Esophagus mucosa (tissue), 1 donor: ENCODE data around the gene KDM7A. TPM values are rescaled to one million over a fixed set of nuclear protein-coding genes. Genes with fewer than 3 reads are reported as not detected.
A peak's percentile ranks its signal among the peaks of the same experiment; 100 is the strongest.
"Not testable (repeated sequence)": the region's sequence is repeated elsewhere in the genome, so short reads cannot be mapped to it uniquely, and the experiment has no call there.

ENCODE experiments used
- ATAC-seq: fragments of 200-7000 bp; cut with Tn5 transposase; one replicate; pipeline ENCODE4 v1.9.1; 2020
- total RNA-seq: library from RNA; stranded (reverse); gene quantifications from one replicate; pipeline ENCODE4 v1.2.4, GENCODE V29; 2023
- donor health status: DM: yes; HTN: yes; CAD: no.

KDM7A gene, protein sequence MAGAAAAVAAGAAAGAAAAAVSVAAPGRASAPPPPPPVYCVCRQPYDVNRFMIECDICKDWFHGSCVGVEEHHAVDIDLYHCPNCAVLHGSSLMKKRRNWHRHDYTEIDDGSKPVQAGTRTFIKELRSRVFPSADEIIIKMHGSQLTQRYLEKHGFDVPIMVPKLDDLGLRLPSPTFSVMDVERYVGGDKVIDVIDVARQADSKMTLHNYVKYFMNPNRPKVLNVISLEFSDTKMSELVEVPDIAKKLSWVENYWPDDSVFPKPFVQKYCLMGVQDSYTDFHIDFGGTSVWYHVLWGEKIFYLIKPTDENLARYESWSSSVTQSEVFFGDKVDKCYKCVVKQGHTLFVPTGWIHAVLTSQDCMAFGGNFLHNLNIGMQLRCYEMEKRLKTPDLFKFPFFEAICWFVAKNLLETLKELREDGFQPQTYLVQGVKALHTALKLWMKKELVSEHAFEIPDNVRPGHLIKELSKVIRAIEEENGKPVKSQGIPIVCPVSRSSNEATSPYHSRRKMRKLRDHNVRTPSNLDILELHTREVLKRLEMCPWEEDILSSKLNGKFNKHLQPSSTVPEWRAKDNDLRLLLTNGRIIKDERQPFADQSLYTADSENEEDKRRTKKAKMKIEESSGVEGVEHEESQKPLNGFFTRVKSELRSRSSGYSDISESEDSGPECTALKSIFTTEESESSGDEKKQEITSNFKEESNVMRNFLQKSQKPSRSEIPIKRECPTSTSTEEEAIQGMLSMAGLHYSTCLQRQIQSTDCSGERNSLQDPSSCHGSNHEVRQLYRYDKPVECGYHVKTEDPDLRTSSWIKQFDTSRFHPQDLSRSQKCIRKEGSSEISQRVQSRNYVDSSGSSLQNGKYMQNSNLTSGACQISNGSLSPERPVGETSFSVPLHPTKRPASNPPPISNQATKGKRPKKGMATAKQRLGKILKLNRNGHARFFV
- 22.3 TPM for total RNA-seq

GRCh38 chr7:140176811-140177702 lies at the start of gene KDM7A:
Gene KDM7A, minus strand, starts transcription at chr7:140176983. Its CDS starts 46 bp downstream, at chr7:140176937.
- ATAC-seq = peak; percentile 84

GRCh38 chr7:140225562-140226249 lies 48.9 kb upstream of the KDM7A start:
- no peak for ATAC-seq

DNA sequence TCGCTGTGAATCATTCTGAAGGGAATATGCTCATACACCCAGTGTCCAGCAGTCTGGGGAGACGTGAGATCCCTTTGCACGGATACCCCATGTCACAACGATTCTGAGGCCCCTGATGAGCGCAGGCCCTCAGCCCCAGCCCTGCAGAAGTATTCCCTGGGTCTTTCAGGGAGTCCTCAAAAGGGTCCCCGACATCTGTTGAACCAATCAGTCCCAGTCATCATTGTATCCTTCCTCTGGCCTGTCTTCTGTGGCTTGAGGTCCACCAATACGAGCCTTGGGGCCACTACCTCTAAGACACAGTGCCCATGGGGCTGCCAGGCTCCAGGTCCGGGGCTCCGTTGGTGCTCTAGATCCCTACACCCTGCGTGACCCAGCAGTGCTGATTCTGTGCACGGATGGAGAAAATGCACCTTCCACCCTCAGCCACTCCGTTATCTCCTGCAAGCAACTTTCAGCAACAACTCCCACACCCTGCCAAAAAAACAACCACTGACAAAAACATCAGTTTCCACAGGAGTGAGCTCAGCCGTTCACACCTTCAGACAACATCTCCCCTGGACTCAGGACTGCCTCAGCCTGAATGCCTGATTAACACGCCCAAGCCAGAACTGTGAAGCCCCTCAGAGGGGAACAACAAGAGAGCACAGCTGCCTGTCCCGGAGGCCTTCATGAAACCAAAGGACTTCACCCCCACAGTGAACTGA lies 46.9 kb upstream of the KDM7A start:
- ATAC-seq = no peak

DNA sequence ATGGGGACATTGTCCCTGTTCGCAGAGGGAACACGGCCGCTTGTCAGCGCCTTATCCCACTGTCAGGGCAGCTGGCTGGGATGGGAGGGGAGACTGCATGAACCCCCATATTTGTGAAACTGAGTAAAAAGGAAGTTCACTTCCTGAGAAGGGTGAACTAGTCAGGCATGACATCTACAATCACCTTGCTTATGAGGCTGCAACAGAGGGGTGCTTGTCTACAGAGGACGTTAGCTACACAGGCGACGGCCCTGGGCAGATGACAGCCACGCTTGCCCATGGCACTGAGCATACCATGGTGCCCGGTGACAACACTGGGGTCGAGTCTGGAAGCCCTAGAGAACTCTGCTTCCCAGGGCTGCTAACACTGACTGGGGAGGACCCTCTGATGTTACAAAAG lies 46.0 kb upstream of the KDM7A start:
- ATAC-seq = no peak

DNA sequence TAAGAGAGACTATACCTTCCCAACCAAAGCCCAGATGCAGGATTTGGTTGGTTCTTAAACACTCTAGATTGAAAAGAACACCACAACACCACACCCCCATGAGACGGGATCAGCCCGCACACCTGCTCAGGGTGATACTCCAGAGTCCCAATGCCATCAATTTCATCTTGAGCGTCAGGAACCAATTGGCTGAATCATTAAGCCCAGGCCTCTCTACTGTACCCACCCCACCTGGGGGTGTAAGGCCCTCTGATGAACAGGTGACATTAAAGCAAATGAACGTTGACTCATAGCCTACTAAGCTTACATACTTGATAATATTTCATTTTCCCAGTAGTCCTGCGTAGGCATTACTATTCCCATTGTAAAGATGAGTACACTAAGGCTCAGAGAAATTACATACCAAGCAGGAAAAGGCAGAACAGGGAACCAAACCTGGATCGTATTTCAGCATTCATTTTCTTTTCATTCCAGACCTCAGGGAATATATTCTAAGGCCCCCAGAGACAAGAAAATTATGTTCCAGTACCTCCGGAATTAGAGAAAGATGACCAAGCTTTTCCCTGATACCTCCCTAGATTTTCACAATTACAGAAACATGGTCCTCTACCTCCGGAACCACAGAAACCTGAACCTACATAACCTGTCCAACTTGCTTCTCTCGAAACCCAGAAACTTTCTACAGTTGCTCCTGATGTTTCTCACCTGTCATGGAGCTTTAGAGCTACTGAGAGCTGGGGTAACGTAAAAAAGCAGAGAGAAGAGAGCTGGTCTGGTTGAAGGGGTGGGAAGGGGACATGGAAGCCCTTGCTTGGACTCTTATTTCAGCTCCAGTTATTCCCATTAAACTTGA lies 43.1 kb upstream of the KDM7A start:
- peak; percentile 89 for ATAC-seq

DNA sequence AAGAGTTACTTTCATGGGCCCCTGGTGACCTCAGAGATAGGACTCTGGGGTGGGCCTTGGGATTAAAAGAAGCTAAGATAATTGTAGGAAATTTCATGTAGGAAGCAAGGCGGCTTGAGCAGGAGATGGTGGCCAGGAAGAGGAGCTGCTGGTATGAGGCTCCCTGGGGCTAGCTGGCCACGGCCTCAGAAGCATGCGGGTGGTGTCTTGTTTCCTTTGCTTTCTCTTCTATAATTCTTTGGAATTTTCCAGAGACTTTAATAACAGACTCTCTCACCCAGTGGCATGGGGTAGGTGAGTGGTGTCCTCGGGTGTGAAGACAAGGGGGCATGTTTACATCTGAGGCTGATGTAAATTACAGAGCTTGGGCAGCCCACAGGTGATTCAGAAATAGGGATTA lies 41.9 kb upstream of the KDM7A start:
- ATAC-seq = no peak

DNA sequence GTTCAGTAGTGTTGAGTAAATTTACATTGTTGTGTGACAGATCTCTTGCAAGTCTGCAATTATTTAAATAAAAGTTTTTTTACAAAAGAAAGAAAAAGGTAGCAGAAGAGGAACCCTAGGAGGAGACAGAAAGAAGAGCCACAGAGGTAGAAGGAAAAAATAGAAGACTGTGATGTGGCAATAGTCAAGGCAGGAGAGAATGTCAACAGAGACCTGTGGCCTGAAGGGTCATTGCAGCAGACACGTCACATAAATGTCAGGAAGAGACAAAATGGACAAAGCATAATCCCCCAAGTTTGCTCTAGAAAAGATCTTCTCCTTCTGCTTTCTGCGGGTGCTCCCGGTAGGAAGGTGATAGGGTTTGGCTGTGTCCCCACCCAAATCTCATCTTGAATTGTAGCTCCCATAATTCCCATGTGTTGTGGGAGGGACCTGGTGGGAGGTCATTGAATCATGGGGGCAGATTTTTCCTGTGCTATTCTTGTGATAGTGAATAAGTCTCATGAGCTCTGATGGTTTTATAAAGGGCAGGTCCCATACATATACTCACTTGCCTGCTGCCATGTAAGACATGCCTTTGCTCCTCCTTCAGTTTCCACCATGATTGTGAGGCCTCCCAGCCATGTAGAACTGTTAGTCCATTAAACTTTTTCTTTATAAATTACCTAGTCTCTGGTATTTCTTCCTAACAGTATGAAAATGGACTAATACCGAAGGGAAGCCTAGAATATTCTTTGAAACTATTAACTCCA lies 41.1 kb upstream of the KDM7A start:
- ATAC-seq = no peak

DNA sequence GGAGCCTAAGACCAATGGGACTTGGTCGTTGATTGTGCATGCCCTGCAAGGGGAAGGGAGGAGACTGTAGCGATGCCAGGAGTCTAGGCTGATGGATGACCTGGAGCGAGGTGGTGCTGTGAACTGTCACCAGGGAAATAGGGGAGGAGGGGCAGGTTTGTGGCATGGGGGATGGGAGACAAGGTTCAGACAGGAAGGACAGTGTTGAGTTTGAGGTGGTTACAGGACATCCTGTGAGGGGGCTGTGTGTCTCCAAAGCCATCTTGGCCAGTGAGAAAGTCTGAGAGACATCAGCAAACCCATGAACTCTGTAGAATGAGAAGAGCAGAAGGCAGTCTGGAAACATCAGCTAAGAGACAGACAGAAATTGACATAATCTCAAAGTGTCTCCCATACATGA lies 38.5 kb upstream of the KDM7A start:
- no peak for ATAC-seq

GRCh38 chr7:140214075-140214684 lies 37.4 kb upstream of the KDM7A start:
- ATAC-seq = peak; percentile 82

GRCh38 chr7:140213684-140214074 lies 36.9 kb upstream of the KDM7A start:
- no peak for ATAC-seq

DNA sequence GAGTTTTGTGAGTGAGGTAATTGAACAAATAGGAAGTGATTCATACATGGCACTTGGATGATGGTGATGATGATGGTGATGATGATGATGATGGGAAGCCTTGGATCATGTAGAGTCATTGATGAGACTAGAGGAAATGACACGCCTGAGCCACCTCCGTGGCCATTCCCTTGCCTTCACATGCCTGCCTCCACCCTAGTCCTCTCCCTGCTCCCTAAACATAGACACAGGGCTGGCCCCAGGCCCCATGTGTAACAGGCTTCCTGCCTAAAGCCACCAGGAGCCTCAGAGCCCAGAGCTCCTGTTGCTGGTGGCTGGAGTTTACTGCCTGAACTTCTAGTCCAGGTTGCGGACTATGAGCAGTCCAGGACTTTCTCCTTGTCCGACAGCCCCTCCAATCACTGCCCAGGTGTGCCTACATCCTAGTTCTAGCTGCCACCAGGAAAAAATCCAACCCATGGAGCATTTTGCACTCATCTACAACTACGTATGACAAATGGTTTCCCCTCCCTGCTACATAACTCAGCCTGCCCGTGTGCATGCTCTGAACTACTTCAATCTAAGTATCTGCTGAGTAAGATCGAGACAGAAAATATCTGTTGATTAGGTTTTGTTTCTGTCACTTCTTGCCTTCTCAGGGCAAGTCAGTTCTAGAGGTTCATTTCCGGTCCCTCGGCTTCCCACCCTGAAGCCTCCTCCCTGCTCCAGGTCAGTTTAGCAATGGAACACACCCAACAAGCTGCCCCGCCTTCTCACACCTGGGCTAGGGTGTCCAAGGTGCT lies 35.5 kb upstream of the KDM7A start:
- peak; percentile 81 for ATAC-seq

DNA sequence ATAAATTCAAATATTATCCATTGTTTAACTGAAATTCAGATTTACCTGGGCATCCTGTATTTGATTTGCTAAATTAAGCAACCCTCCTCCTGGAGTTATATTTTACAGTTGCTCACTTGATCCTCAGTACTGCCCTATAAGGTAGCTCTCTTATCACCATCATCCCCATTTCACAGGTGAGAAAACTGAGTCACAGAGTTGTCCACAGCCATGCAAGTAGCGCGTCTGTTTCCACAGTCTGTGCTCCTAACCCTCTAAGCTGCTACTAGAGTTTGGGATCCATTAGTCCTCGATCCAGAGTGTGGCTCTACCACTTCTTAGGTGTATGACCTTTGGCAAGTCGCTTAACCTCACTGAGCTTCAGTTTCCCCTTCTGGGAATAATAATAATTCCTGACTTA lies 34.9 kb upstream of the KDM7A start:
- no peak for ATAC-seq

GRCh38 chr7:140209866-140210609 lies 33.3 kb upstream of the KDM7A start:
- no peak for ATAC-seq

DNA sequence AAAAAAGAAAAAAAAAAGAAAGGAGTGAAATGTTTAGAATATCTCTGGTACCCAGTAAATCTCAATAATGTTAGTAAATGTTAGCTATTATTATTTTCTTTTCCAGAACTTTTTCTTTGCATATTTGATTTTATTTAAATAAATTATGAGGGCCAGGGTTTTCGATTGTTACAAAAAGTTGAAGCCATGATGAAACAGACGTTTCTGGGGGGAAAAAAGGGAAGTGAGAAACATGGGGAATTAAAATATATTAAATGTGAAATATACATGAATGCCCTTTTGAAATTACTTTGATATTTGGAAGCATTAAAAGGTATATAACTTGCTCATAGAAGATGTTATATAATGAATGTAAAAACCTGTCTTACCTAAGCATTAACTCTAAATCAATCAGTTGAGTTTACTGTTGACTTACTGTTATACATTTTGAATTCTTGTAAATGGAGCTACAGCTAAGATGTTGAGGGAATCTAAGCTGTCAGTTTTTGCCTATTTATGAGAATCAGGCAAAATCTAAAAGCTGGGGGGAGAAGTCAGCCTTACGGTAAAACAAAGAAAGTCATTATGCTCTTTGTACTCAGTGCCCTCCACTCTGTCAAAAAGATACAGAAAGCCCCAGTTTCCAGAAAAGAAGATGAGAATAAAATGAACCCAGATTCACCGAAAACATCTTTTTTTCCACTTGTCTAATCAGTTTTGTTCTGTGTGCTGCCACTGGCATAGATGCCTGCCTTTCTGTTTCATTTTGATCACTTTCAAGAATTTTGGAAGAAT lies 30.0 kb upstream of the KDM7A start:
- no peak for ATAC-seq

DNA sequence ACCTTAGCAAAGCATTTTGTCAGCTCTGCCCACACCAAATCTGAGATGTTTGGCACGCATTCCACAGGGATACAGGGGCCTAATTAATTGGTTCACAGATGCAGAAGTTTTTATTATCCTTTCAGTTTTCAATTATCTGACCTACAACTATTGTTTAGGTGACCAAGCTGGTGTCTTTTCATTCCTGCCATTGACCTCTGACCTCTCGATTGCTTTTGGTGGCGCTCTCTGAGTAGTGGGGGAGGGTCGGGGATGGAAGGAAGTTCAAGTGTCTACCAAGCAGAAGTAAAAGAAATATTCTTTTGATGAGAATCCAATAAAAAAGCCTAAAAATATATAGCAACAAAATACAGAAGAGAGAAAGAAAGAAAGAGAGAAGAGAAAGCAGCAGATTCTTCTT lies 28.8 kb upstream of the KDM7A start:
- no peak for ATAC-seq

DNA sequence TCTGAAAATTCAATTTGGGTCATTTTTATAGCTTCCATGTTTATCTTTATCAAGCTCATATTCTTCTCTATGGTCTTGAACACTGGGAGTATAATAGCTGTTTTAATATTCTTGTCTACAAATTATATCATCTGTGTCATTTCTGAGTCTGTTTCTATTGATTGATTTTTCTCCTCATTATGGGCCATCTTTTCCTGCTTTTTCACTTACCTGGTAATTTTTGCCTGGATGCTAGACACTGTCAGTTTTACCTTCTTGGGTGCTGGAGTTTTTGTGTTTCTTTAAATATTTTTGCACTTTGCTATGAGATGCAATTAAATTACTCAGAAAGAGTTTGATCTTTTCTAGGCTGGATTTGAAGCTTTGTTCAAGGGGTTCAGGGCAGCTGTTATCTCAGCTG lies 26.8 kb upstream of the KDM7A start:
- ATAC-seq = no peak

DNA sequence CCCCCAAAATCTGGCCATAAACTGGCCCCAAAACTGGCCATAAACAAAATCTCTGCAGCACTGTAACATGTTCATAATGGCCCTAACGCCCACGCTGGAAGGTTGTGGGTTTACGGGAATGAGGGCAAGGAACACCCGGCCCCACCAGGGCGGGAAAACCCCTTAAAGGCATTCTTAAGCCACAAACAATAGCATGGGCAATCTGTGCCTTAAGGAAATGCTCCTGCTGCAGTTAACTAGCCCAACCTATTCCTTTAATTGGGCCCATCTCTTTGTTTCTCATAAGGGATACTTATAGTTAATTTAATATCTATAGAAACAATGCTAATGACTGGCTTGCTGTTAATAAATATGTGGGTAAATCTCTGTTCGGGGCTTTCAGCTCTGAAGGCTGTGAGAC lies 26.2 kb upstream of the KDM7A start:
- ATAC-seq = not testable (repeated sequence)
